ENCODE results near the gene C1orf141.

The C1orf141 gene

DNA sequence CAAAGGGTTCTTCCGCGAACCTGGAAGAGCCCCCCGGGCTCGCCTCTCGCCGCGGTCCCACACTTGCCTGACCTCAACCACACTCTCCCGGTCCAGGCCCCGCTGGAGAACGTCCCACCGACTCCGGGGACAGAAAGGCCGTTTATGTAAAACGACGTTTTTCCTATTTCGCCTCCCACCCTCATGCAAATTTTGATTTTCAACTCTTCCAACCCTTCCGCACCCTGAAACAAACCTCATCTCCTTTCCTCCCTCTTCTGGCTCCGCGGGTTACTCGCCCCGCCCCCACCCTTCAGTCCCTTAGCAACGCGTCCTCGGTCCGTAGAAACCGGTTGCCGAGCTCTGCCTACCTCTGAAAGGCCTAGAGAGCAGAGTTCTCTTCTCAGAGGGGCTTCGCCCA lies at the start of gene C1orf141:
C1orf141 (minus strand) TSS at position 276 of the 400 bp plus-strand sequence. CDS start 7,730 bp downstream, outside the sequence.
- TF ChIP-seq CTCF (IDR thresholded peaks at IDR 0.05) = no peak

DNA sequence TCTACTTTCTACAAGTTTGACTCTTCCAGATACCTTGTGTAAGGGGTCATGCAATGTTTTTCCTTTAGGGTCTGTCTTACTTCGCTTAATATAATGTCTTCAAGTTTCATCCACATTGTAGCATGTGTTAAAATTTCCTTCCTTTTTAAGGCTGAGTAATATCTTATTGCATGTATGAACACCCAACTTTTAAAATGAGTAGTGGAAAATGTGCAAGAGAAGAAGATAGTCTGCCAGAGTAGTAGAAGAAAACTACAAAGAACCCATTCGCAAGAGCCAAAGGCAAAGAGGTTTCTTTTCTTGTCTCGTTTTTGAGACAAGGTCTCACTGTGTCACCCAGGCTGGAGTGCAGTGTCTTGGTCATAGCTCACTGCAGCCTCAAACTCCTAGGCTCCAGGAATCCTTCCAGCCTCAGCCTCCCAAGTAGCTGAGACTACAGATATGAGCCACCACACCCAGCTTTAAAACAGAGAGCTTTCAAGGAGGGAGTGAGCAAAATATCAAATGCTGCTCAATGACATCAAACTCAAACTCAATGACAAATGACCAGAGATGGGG lies 40.8 kb upstream of the C1orf141 start:
- TF ChIP-seq CTCF (IDR thresholded peaks at IDR 0.05) = no peak

- no peak for TF ChIP-seq CTCF (IDR thresholded peaks at IDR 0.05)
Observed at GRCh38 chr1:67174716-67175284, 40.0 kb upstream of the C1orf141 start.

- TF ChIP-seq CTCF (IDR thresholded peaks at IDR 0.05) = no peak
Observed at GRCh38 chr1:67173988-67174387, 39.2 kb upstream of the C1orf141 start.

GRCh38 chr1:67171978-67172377 lies 37.2 kb upstream of the C1orf141 start:
- TF ChIP-seq CTCF (IDR thresholded peaks at IDR 0.05) = no peak

GRCh38 chr1:67171574-67171955 lies 36.8 kb upstream of the C1orf141 start:
- TF ChIP-seq CTCF (IDR thresholded peaks at IDR 0.05) = no peak

GRCh38 chr1:67170751-67171573 lies 36.2 kb upstream of the C1orf141 start:
- no peak for TF ChIP-seq CTCF (IDR thresholded peaks at IDR 0.05)
